Measurements from ENCODE around the gene BZW2.
A peak's percentile ranks its signal among the peaks of the same experiment; 100 is the strongest.

BZW2 gene

GRCh38 chr7:16724344-16724743, 78.4 kb downstream of the BZW2 start:
- no peak for DNase-seq

DNA sequence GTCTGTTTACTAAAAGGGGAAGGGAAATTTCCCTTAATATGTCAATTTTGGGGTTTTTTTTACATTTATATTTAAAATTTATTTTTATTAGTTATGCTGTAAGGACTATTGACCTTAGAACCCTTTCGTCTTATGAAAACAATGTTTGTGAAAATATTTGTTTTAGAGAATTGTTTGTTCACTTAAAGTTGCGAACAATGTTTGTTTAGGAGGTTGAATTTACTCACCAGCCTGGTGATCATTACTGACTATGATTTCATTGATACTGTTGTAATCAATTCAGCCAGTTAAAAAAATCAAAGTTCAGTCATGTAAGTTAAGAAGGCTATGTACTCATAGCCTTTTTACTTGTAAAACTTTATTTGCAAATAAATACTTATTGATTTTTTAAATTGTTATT, 80.2 kb downstream of the BZW2 start:
- DNase-seq, result no peak

DNA sequence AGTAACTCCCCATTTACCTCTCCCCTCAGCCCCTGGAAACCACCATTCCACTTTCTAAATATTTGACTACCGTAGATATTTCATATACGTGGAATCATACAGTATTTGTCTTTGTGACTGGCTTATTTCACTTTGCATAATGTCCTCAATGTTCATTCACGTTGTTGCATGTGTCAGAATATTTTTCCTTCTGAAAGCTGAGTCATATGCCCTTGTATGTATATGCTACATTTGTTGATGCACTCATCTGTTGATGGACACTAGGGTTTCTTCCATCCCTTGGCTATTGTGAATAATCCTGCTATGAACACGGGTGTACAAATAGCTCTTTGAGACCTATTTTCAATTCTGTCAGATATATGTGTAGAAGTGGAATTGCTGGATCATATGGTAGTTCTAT, 81.8 kb downstream of the BZW2 start:
- no peak for DNase-seq

DNA sequence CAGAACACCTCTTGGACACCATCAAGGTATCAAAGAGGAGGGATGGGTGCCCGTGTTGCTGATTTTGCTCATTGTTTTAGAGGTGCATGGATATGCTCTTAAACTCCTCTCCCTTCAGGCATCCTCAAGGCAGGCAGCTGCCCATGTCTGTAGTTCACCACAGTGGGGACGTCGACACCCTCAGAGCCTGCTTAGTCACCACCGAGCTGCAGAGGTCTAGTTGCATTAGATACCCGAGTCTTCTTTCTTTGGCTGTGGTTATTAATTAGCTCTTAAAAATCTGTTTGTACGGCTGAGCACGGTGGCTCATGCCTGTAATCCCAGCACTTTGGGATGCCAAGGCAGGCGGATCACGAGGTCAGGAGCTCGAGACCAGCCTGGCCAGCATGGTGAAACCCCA, 82.8 kb downstream of the BZW2 start:
- no peak for DNase-seq

GRCh38 chr7:16729541-16729940, 83.6 kb downstream of the BZW2 start:
- DNase-seq, result no peak

DNA sequence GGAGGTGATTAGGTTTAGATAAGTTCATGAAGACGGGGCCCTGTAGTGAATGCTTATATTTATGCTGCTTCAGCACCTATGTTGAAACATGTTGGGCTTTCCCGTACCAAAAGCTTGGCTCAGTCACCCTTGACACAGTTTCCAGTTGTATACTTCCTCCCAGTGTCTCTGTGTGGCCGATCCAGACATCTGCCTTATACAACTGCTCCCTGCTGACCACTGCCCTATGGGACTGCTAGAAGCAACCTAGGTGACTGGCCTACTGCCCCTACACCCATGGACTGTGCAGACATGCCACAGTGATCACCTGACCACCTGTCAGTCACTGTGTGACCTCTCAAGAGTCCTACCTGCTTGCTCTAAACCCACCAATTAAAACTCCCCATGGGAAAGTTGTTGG, 85.0 kb downstream of the BZW2 start:
- no peak for DNase-seq

GRCh38 chr7:16732828-16733227, 86.8 kb downstream of the BZW2 start:
- no peak for DNase-seq

GRCh38 chr7:16734148-16734726, 88.3 kb downstream of the BZW2 start:
- DNase-seq, result no peak

DNA sequence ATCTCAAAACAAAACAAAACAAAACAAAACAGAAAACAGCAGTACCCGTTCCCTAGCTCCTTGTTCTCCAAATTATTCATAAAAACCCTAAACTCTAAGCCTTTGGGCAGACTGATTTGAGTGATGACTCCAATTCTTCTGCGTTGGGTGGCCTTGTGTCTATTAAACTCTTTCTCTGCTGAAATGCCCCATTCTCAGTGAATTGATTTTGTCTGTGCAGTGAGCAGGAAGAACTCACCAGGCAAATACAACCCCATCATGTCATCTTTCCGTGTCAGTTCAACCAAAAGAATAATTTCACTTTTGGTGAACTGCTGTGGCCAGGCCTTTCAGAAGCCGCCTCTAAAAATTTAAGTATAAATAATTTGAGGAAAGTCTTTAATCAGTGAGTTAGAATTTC, 89.0 kb downstream of the BZW2 start:
- no peak for DNase-seq

GRCh38 chr7:16738011-16738688, 92.2 kb downstream of the BZW2 start:
- no peak for DNase-seq

- DNase-seq, result no peak
Measured at GRCh38 chr7:16739863-16740622, 94.1 kb downstream of the BZW2 start.

DNA sequence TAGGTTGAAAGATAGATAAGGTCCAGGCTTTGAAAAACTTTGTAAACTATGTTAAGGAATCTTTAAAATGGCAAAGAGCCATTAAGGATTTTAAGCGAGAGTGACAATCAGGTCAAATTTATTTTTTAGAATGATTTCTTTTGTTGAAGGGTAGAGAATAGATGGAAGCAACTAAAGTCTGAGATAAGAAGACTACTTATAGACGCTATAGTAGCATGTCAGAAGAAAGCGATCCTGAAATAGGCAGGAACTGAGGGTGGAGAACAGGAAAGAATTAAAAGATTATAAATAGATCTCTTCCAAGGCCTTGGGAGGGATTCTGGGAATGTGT, 94.6 kb downstream of the BZW2 start:
- DNase-seq, result no peak

DNA sequence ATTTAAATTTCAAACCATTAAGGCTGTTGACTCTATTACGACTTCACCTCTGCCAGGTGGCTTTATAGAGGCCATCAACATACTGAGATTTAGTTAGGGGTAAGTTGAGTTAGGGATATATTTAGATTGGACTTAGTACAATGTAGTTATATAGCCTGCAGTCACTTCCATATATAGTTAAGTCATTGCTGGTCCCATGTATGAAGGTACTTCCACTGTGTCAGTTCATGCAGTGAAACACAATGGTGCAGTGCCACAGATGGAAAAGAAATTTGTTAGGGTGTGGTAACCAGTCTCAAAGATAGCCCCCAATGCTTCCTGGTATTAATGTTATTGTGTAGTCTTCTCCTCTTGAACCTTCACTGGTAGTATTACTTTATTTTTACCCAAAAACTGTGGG, 95.0 kb downstream of the BZW2 start:
- DNase-seq, result no peak

- no peak for DNase-seq
Measured at GRCh38 chr7:16741676-16742075, 95.7 kb downstream of the BZW2 start.

DNA sequence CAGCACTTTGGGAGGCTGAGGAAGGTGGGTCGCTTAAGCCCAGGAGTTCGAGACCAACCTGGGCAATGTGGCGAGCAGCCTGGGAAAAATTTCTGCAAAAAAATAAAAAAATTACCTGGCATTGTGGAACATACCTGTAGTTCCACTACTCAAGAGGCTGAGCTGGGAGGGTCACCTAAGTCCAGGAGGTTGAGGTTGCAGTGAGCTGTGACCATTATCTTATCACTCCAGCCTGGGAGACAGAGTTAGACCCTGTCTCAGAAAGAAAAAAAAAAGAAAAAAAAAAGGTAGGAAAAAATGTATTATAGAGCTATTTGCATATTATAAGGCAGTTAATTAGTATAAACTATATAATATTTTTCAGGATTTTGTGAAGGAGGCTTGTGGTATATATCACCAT, 96.6 kb downstream of the BZW2 start:
- DNase-seq, result no peak

- DNase-seq, result no peak
Measured at GRCh38 chr7:16743236-16743635, 97.3 kb downstream of the BZW2 start.

DNA sequence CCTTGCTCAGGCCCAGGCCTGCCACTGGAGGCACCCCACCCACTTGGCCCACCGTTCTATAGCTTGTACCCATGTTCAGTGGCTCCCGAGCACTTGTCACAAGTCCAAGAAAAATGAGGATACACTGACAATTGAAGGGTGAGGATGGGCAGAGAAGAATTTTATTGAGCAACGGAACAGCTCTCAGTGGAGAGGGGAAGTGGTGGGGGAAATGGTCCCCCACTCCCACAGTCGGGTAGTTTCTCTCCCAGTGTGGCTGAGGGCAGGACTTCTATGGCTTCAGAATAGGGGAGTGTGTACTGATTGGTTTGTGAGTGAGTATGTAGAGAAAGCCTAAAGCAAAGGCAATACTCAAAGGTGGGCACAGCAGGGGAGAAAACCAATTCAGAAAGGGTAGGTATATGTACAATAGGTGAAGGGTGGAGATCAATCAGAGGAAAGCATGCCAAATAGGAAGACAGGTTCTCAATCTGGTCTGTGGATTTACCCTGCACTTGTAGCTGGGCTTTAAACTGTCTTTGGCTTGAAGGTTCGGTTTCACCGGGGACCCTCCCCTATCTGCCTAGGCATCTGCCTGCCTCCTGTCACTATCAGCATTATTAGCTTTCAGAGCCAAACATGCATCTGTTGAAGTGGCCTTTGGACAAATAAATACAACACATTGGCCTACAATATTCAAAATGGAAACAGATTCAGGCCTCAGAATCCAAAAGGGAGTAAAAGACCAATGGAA, 98.7 kb downstream of the BZW2 start:
- no peak for DNase-seq

GRCh38 chr7:16745645-16746044, 99.7 kb downstream of the BZW2 start:
- no peak for DNase-seq

DNA sequence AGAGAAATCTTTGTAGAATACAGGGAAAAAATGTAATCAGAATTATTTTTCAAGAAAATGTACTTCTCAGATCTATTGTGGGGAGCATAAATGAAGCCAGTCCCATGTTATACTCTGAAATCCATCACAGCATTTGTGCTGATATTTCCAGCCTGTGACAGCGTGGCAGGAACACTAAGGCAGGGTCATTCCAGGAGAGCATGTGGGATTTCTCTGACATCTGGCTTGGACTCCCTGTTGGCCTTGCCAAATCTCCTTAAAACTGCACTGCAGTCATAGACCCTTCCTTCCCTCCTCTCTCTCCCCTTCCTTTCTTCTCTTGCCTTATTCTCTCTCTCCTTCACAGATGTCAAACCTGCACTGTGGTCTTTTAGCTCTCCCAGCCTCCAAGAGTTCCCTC, 101.1 kb downstream of the BZW2 start:
- DNase-seq, result no peak

- DNase-seq, result peak; percentile 52 to 75
Measured at GRCh38 chr7:16753102-16753931, 107.3 kb downstream of the BZW2 start, which contains the start of gene TSPAN13. TSS of gene TSPAN13 (plus strand) at chr7:16753755. CDS start at chr7:16753968, 213 bp downstream.

DNA sequence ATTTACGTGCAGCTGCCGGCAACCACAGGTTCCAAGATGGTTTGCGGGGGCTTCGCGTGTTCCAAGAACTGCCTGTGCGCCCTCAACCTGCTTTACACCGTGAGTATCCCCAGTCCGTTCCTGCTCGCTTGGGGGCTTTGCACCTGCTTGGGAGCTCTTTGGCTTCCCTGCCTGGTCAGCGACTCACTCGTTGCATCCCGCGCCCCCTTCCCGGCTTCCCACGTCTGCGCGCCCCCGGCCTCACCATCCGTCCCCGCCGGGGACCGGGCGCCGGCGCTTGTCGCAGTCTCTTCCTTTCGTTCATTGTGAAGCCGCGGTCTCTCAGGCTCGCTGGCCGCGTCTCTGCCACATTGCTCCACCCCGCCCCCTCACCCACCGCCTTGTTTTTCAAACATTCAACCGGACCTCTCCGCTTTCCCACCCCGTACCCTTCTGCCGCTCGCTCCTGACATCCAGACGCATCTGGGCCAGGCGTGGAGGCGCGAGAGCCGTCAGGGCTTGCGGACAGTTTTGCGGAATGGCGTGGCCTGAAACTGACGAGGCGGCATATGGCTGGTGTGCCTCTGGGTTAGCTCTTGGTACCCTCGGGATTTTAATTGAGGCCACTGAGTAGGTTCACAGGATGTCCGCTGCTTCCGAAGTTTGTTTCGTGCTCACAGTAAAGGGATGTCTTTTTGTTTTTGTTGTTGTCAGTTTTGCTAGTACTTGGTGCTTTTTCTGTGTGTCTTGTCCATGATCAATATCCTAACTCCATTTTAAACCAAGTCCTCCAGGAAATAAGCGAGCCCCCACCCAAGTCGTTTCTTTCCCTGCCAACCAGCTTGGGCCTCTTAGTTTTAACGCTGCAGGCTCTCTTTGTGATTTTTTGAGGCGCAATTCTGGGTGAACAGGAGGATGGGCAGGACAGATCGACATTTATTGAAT, 108.2 kb downstream of the BZW2 start:
- DNase-seq, result peak; percentile 21 to 28
